Natural killer cell treated with Interleukin-12 subunit alpha and Interleukin-12 subunit beta and Interleukin-15 and Interleukin-18, amount 100 ng/mL, for 72 hours (primary cell): ENCODE measurements around the gene ETDB. TPM values are rescaled to one million over a fixed set of nuclear protein-coding genes. Genes with fewer than 3 reads are reported as not detected.
"Not testable (repeated sequence)": the region's sequence is repeated elsewhere in the genome, so short reads cannot be mapped to it uniquely, and the experiment has no call there.

Source experiments
- ATAC-seq, 2 donors: fragments of 150-1000 bp; cut with Tn5 transposase in 1 of 2; sonication (Bioruptor Pico), chemical (Tn5 transposase) in 1 of 2; 2 replicates each; pipeline ENCODE4 v1.10.0; 2021
- DNase-seq: peaks from one replicate; pipeline ENCODE4 v3.0.0; 2022; ENCODE audit warnings: low spot score
- H3K27ac Mint-ChIP-seq, 2 donors: 1 replicate in 1 of 2; 2 replicates in 1 of 2; pipeline ENCODE4 v1.8.0; 2022; ENCODE audit warnings: mixed read lengths in 2 of 2, mild to moderate bottlenecking in 1 of 2, moderate library complexity in 1 of 2
- H3K27me3 Mint-ChIP-seq, 2 donors: 1 replicate in 1 of 2; 2 replicates in 1 of 2; pipeline ENCODE4 v1.8.0; 2022; ENCODE audit warnings: mixed read lengths in 2 of 2
- H3K36me3 Mint-ChIP-seq: one replicate; pipeline ENCODE4 v1.8.0; 2022; ENCODE audit warnings: mixed read lengths
- H3K4me1 Mint-ChIP-seq, 2 donors: 1 replicate in 1 of 2; 2 replicates in 1 of 2; pipeline ENCODE4 v1.8.0; 2022; ENCODE audit warnings: low read depth in 2 of 2, mixed read lengths in 2 of 2, mild to moderate bottlenecking in 1 of 2
- H3K4me3 Mint-ChIP-seq: one replicate; pipeline ENCODE4 v1.8.0; 2022; ENCODE audit warnings: mixed read lengths
- H3K9me3 Mint-ChIP-seq: 2 replicates; pipeline ENCODE4 v1.8.0; 2022; ENCODE audit warnings: mixed read lengths
- total RNA-seq, 2 donors: library from RNA; stranded (reverse); gene quantifications; one replicate each; pipeline ENCODE4 v1.2.3, GENCODE V29; 2022

Gene ETDB
- total RNA-seq = not detected

- ATAC-seq = peak in 1 of 2 donors; percentile 46
- not testable (repeated sequence) for DNase-seq, H3K36me3 Mint-ChIP-seq, H3K27me3 Mint-ChIP-seq, H3K27ac Mint-ChIP-seq, H3K4me1 Mint-ChIP-seq, H3K9me3 Mint-ChIP-seq, H3K4me3 Mint-ChIP-seq
Measured at GRCh38 chrX:135120056-135120576, at the start of gene ETDB. ETDB (minus strand) TSS chrX:135120526; CDS start chrX:135119261, 1,265 bp downstream.

DNA sequence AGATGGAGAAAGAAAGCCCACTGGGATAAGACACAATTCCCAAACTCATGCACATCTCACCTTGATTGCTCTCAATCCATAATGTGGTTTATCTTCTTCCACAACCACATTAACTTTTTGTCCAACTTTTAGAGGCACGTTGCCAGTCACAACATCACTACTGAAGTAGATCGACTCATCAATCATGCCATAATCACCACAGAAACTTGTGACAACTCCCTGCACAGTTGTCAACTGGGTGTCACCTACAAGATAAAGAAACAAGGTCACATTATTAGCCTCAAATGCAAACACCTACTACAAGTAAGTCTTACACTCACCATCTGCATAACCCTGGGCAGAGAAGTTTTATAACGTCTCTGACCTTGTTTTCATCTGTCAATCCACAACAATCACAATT lies 49.2 kb upstream of the ETDB start:
- H3K36me3 Mint-ChIP-seq = not testable (repeated sequence)

GRCh38 chrX:135168486-135168885 lies 48.2 kb upstream of the ETDB start:
- ATAC-seq = no peak
- H3K27ac Mint-ChIP-seq = no peak overlapping the region
- H3K9me3 Mint-ChIP-seq = no peaks in the 10 kb centered on the region
- no peaks in the 10 kb centered on the region for H3K36me3 Mint-ChIP-seq
- peaks cover 6 to 8% of the 10 kb centered on the region in 2 donors for H3K4me1 Mint-ChIP-seq
- no peak overlapping the region for H3K4me3 Mint-ChIP-seq
- DNase-seq = no peak
- peaks cover 11 to 24% of the 10 kb centered on the region in 2 donors for H3K27me3 Mint-ChIP-seq

More for the DNA sequence above, 49.2 kb upstream of the ETDB start:
- not testable (repeated sequence) for H3K4me3 Mint-ChIP-seq, H3K9me3 Mint-ChIP-seq, H3K27ac Mint-ChIP-seq, ATAC-seq, DNase-seq, H3K4me1 Mint-ChIP-seq
- H3K27me3 Mint-ChIP-seq = peaks cover 19 to 33% of the 10 kb centered on the region in 2 donors

DNA sequence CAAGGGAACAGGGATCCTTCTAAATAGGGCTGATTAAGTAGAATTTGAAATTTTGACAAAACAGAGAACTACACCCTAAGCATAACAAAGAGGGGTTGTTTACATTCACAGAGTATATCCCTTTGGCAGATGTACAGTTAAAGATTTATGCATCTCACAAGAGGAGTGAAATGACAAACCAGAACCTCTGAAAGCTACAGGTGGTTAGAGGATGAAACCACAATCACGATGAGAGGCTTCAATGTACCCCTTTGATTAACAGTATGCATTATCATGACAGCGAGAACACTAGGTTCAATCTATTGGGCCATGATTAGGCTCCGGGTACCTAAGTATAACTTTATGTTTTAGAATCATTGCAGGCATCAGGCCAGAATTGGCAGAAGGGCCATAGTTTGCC lies 34.4 kb upstream of the ETDB start:
- not testable (repeated sequence) for DNase-seq, H3K27ac Mint-ChIP-seq
- H3K27me3 Mint-ChIP-seq = peaks cover 7 to 15% of the 10 kb centered on the region in 2 donors

GRCh38 chrX:135126145-135126544 lies 5.8 kb upstream of the ETDB start:
- not testable (repeated sequence) for H3K9me3 Mint-ChIP-seq, DNase-seq, H3K4me1 Mint-ChIP-seq, ATAC-seq, H3K4me3 Mint-ChIP-seq, H3K27ac Mint-ChIP-seq, H3K27me3 Mint-ChIP-seq, H3K36me3 Mint-ChIP-seq

More for the DNA sequence above, 34.4 kb upstream of the ETDB start:
- not testable (repeated sequence) for H3K4me3 Mint-ChIP-seq, H3K9me3 Mint-ChIP-seq, ATAC-seq, H3K4me1 Mint-ChIP-seq, H3K36me3 Mint-ChIP-seq

GRCh38 chrX:135116064-135116463 lies 4.3 kb downstream of the ETDB start:
- not testable (repeated sequence) for DNase-seq, H3K4me3 Mint-ChIP-seq, H3K36me3 Mint-ChIP-seq, ATAC-seq, H3K4me1 Mint-ChIP-seq, H3K9me3 Mint-ChIP-seq, H3K27ac Mint-ChIP-seq
- peaks cover 9 to 10% of the 10 kb centered on the region in 2 donors for H3K27me3 Mint-ChIP-seq

DNA sequence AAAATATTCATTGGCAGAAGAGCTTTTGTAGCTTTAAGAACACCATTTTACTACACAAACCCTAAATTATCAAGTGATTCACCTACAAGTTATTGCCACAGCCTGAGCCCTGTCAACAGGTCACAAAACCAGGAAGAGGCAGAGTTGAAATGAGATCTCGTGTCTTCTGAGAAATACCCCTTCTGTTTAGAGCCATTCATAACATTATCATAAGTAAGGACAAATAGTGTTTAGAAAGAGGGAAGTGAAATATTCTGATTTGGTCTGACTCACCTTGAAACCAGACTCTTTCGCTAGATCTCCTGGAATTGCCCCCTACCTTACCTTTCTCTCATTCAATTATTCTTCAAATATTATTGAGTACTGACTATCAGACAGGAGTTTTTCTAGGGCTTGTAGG lies 5.9 kb downstream of the ETDB start:
- H3K4me3 Mint-ChIP-seq = no peak overlapping the region
- H3K4me1 Mint-ChIP-seq = no peaks in the 10 kb centered on the region
- no peak overlapping the region for H3K27ac Mint-ChIP-seq
- H3K9me3 Mint-ChIP-seq = no peaks in the 10 kb centered on the region
- H3K36me3 Mint-ChIP-seq = no peaks in the 10 kb centered on the region
- H3K27me3 Mint-ChIP-seq = peaks cover 9 to 15% of the 10 kb centered on the region in 2 donors
- ATAC-seq (no peak), DNase-seq (no peak)

DNA sequence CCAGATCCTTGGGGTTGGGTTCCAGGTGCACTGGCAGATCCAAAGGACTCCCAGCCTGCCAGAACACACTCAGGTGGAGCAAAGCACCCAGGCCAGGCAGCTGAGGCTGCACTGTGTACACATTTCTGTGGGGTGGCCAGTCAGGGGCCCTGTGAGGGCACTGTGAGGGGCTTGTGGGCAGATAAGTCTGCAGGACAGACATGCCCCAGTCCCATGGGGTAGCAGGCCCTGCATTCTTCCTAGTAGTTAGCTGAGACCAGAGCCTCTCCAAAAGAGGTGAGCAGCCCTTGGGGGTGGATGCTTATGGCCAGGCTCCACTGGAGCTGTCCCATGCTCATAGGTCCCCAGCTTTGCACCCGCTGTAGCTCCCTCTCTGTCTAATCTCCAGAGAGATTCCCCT lies 7.6 kb downstream of the ETDB start:
- no peaks in the 10 kb centered on the region for H3K36me3 Mint-ChIP-seq
- H3K4me3 Mint-ChIP-seq = no peak overlapping the region
- H3K4me1 Mint-ChIP-seq = no peaks in the 10 kb centered on the region
- ATAC-seq = peak in 1 of 2 donors; percentile 51
- no peak for DNase-seq
- no peak overlapping the region for H3K27ac Mint-ChIP-seq
- H3K27me3 Mint-ChIP-seq = peaks cover 22 to 28% of the 10 kb centered on the region in 2 donors
- H3K9me3 Mint-ChIP-seq = no peaks in the 10 kb centered on the region

GRCh38 chrX:135112096-135112729 lies 8.1 kb downstream of the ETDB start:
- H3K4me3 Mint-ChIP-seq = no peak overlapping the region
- DNase-seq (no peak), ATAC-seq (peak in 1 of 2 donors; percentile 70)
- H3K36me3 Mint-ChIP-seq = no peaks in the 10 kb centered on the region
- peaks cover 22 to 29% of the 10 kb centered on the region in 2 donors for H3K27me3 Mint-ChIP-seq
- no peak overlapping the region for H3K27ac Mint-ChIP-seq
- no peaks in the 10 kb centered on the region for H3K9me3 Mint-ChIP-seq
- no peaks in the 10 kb centered on the region for H3K4me1 Mint-ChIP-seq

DNA sequence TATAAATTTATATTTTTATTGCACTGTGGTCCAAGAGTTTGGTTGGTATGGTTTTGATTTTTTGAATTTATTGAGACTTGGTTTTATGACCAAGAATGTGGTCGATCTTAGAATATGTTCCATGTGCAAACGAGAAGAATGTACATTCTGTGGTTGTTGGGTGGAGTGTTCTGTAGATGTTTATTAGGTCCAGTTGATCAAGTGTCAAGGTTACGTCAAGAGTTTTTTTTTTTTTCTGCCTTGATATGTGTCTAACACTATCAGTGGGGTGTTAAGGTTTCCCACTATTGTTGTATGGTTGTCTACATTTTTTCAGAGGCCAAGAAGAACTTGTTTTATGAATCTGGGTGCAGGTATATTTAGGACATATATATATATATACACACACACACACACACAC lies 10.8 kb downstream of the ETDB start:
- no peak overlapping the region for H3K4me3 Mint-ChIP-seq
- H3K36me3 Mint-ChIP-seq = no peaks in the 10 kb centered on the region
- no peak for ATAC-seq
- no peaks in the 10 kb centered on the region for H3K4me1 Mint-ChIP-seq
- no peak for DNase-seq
- H3K27ac Mint-ChIP-seq = no peak overlapping the region
- H3K9me3 Mint-ChIP-seq = no peaks in the 10 kb centered on the region
- peaks cover 28 to 43% of the 10 kb centered on the region in 2 donors for H3K27me3 Mint-ChIP-seq

GRCh38 chrX:135099493-135099783 lies 20.9 kb downstream of the ETDB start:
- DNase-seq (no peak), ATAC-seq (no peak)
- Mint-ChIP-seq H3K4me3 (peak overlapping the region; percentile 66), H3K9me3 (no peaks in the 10 kb centered on the region), H3K4me1 (peaks cover 0 to 4% of the 10 kb centered on the region in 2 donors), H3K27me3 (peaks cover 20 to 31% of the 10 kb centered on the region in 2 donors), H3K36me3 (no peaks in the 10 kb centered on the region), H3K27ac (no peak overlapping the region)

DNA sequence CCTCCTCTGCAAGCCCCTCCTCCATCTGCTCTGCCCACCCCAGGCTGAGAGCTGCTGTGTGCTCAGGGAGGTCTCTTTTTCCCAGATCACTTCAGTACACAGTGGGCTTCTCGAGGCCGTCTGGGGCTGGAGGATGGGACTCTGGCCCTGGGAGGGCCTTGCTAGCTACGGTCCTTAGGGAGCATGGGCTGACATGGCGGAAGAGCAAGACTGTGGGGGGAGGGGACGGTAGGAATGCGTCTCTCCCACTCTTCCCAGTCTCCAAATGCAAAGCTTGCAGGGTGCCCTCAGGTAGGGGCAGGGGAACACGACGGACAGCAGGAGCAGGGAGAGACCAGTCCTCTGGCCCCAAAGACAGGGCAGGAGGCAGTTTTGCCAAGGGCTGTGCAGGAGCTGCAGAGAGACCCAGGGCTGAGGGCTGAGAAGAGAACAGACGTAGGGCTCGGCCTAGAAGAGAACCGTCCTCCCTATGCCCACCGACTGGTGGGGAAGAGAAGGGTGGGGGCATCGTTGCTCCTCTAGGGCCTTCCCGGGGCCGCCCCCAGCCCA lies 23.1 kb downstream of the ETDB start:
- not testable (repeated sequence) for H3K36me3 Mint-ChIP-seq, H3K27ac Mint-ChIP-seq, ATAC-seq, H3K4me1 Mint-ChIP-seq, DNase-seq, H3K9me3 Mint-ChIP-seq
- Mint-ChIP-seq H3K4me3 (peak overlapping the region; percentile 10), H3K27me3 (peaks cover 10 to 22% of the 10 kb centered on the region in 2 donors)

GRCh38 chrX:135095715-135096114 lies 24.6 kb downstream of the ETDB start:
- DNase-seq (no peak), ATAC-seq (no peak)
- H3K4me3 Mint-ChIP-seq = no peak overlapping the region
- H3K4me1 Mint-ChIP-seq = peaks cover 0 to 4% of the 10 kb centered on the region in 2 donors
- peaks cover 10 to 21% of the 10 kb centered on the region in 2 donors for H3K27me3 Mint-ChIP-seq
- no peaks in the 10 kb centered on the region for H3K9me3 Mint-ChIP-seq
- H3K27ac Mint-ChIP-seq = no peak overlapping the region
- H3K36me3 Mint-ChIP-seq = no peaks in the 10 kb centered on the region

- Mint-ChIP-seq H3K9me3 (no peaks in the 10 kb centered on the region), H3K36me3 (no peaks in the 10 kb centered on the region), H3K4me1 (peaks cover 0 to 4% of the 10 kb centered on the region in 2 donors), H3K27ac (no peak overlapping the region), H3K27me3 (peaks cover 0 to 17% of the 10 kb centered on the region in 2 donors), H3K4me3 (no peak overlapping the region)
- no peak for DNase-seq
- ATAC-seq = no peak
Measured at GRCh38 chrX:135094726-135095125, 25.6 kb downstream of the ETDB start.
